LoVo (cell line): Measurements from ENCODE around the gene SYTL2.

ENCODE experiments used
- DNase-seq: peaks from one replicate; pipeline ENCODE4 v3.0.0-alpha.2; 2016; ENCODE audit warnings: low spot score

SYTL2 gene

DNA sequence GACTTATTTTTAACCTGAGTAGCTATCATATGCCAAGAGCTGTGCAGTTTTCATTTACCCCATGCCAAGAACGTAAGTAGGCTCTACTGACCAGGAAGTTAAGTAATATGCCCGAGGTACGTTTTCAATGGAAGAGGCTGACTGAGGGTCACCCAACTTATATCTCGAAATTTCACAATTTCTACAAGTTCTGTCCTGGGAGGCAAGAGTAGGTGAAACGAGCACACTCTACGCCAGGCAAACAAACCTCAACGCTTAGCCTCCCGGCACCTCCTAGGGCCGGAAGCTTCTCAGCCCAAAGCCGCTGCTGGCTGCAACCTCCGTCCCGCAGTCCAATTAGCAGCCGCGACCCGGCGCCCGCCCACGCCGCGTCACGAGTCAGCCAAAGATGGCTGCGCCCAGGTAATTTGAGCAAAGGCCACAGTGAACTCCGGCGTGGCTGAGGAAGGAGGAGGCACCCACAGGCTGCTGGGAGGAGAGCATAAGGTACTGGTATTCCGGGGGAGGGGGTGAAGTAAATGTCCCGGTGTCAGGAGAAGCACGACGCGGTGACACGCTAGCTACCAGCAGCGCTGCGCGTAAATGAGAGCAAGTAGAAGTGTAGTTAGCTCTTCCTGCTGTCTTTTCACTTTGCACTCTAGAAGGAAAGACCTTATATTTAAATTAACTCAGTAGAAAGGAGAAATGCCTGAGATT, 163.2 kb downstream of the SYTL2 start, which contains the start of gene TMEM126A:
Gene TMEM126A (plus strand): TSS at position 364 of the 696 bp plus-strand sequence. CDS start 2,289 bp downstream, outside the sequence.
- peak; percentile 90 for DNase-seq

DNA sequence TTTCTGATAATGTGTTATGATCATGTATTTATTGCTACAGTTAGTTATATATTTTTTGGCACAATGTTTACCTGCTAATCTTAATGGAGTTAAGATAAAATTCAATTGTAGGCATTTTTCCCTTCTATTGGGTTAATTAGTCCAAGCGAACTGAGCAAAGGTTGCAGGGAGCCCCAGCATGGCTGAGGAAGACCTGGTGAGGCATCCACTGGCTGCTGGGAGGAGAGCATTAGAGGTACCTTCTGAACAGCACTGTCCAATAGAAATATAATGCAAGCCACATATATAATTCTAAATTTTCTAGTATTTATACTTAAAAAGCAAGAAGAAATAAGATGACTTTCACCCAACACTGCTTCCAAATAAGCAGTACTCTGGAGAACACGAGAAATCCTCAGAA, 163.9 kb downstream of the SYTL2 start:
- no peak for DNase-seq
